H1 (cell line): ENCODE data around the gene LCE1D.

Source experiments
- CHD2 ChIP-seq: IDR thresholded peaks from 2 replicates; pipeline ENCODE4 v1.6.1; 2012; ENCODE audit warnings: low read length, improper control_type of control experiment
- POLR2A ChIP-seq, 2 experiments: IDR thresholded peaks; 1 replicate in 1 of 2; 2 replicates in 1 of 2; pipeline ENCODE4 v1.6.1; 2011; ENCODE audit warnings: low read depth in 2 of 2, low read length in 2 of 2, mild to moderate bottlenecking in 2 of 2; ENCODE audit errors: control extremely low read depth in 1 of 2
- SP4 ChIP-seq: IDR thresholded peaks from 2 replicates; pipeline ENCODE4 v1.6.1; 2012; ENCODE audit warnings: low read length, inconsistent platforms
- YY1 ChIP-seq: IDR thresholded peaks from 2 replicates; pipeline ENCODE4 v1.6.1; 2011; ENCODE audit warnings: low read depth, mild to moderate bottlenecking, low read length
- ZNF274 ChIP-seq: IDR thresholded peaks from 2 replicates; pipeline ENCODE4 v1.7.0; 2012; ENCODE audit warnings: low read length, borderline replicate concordance; ENCODE audit errors: extremely low read depth
- TF ChIP-seq, protein P1 (sequence below), 3 experiments: IDR thresholded peaks; 1 replicate in 2 of 3; 2 replicates in 1 of 3; pipeline versions ENCODE4 v1.5.1 to v1.6.1; 2011; ENCODE audit warnings: low read length in 3 of 3, mild to moderate bottlenecking in 3 of 3, inconsistent platforms in 2 of 3, low read depth in 1 of 3, moderate library complexity in 1 of 3; ENCODE audit not compliant: insufficient read depth in 1 of 3; ENCODE audit errors: control extremely low read depth in 1 of 3

DNA sequence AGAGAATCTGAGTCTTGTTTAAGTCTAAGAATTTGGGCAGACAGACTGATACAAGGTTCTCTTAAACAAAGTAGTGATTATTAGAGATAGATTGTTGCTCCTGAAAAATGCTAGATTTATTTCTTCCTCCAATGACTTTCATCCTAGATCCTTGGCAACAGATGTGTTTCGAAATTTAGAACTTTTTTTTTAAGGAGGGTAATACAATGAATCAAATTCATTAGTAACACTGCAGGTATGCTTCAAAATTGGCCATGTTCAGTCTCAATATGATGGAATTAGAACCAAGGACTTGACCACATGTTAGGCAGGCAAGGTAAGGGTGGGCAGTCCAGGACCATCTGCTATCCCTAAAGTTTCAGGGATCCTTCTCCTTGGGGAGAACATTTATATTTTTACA, 26.1 kb upstream of the LCE1D start:
- TF ChIP-seq ZNF274: no peak
- TF ChIP-seq POLR2A (IDR thresholded peaks at IDR 0.05; ENCODE audit: control extremely low read depth in 1 of 2, low read depth in 2 of 2, low read length in 2 of 2): no peak
- TF ChIP-seq, protein P1, sequence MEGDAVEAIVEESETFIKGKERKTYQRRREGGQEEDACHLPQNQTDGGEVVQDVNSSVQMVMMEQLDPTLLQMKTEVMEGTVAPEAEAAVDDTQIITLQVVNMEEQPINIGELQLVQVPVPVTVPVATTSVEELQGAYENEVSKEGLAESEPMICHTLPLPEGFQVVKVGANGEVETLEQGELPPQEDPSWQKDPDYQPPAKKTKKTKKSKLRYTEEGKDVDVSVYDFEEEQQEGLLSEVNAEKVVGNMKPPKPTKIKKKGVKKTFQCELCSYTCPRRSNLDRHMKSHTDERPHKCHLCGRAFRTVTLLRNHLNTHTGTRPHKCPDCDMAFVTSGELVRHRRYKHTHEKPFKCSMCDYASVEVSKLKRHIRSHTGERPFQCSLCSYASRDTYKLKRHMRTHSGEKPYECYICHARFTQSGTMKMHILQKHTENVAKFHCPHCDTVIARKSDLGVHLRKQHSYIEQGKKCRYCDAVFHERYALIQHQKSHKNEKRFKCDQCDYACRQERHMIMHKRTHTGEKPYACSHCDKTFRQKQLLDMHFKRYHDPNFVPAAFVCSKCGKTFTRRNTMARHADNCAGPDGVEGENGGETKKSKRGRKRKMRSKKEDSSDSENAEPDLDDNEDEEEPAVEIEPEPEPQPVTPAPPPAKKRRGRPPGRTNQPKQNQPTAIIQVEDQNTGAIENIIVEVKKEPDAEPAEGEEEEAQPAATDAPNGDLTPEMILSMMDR (IDR thresholded peaks at IDR 0.05; ENCODE audit: control extremely low read depth in 1 of 3, insufficient read depth in 1 of 3, low read depth in 1 of 3, low read length in 3 of 3): no peak
- no peak for TF ChIP-seq SP4
- no peak for TF ChIP-seq CHD2
- no peak for TF ChIP-seq YY1
